ENCODE results near the gene AUTS2.
"Not testable (repeated sequence)": the region's sequence is repeated elsewhere in the genome, so short reads cannot be mapped to it uniquely, and the experiment has no call there.

AUTS2 gene

GRCh38 chr7:70634610-70635068 lies 1036.4 kb downstream of the AUTS2 start:
- no peak for DNase-seq (ENCODE audit: low read depth)

DNA sequence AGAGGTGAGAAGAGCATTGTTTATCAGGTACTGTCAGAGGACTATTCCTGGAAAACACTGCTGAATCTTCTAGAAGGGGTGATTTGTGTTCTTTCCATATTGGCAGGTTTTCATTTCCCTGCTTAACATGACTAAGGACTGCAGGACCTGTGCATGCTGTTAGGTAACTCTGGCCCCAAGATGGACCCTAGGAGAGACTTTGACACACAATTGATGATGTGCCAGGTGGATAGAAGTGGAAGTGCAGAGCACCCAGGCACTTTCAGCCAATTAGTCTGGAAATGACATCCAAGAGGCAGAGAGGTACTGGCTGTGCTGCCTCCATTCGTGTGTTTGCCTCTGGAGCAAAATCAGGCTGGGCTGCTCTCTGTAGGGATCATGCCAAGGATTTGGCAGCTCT lies 1037.4 kb downstream of the AUTS2 start:
- no peak for DNase-seq (ENCODE audit: low read depth)

GRCh38 chr7:70636169-70636568 lies 1037.9 kb downstream of the AUTS2 start:
- DNase-seq (ENCODE audit: low read depth): no peak

- DNase-seq (ENCODE audit: low read depth): no peak
These were observed 1039.5 kb downstream of the AUTS2 start for GRCh38 chr7:70637726-70638125.

DNA sequence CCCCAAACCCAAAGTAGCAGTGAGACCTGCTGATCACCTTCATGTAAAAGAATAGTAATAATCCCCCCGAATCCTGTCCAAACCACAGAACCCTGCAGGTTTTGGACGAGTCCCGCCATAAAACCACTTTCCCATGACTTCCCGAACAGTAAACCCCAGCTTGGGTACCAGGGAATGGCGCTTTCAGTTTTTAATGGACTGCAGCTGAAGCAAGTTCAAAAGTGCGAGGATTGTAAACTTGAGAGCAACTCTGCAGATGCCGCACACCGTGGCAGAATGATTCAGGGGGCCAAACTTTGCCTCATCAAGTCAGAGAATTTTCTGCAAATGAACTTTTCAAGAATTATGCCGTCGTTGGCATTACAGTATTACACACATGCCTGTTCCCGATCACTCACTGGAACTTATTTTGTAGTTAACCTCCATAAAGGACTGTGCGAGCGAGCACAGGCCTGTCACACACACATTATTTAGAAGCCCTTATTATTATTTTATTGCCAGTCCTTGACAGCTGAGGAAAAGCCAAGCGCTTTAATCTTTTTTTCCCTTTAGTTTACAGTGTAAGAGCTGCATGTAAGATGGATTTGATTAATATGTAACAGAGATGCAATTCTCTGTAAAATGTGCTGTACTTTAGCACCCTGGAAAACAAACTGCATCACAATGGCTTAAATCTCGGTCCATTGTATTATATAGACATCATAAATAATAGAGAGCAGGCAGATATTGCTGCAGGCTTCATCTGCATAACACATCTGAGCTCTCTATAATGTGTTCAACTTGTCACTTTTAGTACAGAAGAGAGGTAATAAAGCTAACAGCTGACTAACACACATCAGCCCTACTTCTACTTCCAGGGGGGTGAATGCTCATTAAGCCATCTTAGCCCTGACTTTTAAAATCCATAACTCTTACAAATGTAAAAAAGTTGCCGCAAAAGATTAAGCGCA lies 1040.2 kb downstream of the AUTS2 start:
- no peak for DNase-seq (ENCODE audit: low read depth)

- no peak for DNase-seq (ENCODE audit: low read depth)
These were observed 1042.1 kb downstream of the AUTS2 start for GRCh38 chr7:70640266-70640833.

DNA sequence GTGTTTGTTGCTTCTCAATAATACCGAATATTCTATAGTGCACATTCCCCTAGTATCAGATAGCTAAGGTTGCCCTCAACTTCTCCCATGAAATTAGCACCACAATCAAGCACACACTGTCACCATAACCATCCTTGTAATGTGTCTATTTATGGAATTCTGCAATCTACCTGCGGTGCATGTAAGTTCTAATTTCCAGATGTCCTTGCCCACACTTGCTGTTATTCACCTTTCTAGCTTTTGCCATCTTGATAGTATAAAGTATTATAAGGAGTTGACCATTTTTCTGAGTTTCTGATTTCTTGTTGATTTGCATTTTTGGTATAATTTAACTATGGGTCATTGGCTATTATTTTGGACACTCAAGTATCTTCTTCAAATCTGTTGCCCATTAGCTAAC lies 1043.6 kb downstream of the AUTS2 start:
- DNase-seq (ENCODE audit: low read depth): no peak

DNA sequence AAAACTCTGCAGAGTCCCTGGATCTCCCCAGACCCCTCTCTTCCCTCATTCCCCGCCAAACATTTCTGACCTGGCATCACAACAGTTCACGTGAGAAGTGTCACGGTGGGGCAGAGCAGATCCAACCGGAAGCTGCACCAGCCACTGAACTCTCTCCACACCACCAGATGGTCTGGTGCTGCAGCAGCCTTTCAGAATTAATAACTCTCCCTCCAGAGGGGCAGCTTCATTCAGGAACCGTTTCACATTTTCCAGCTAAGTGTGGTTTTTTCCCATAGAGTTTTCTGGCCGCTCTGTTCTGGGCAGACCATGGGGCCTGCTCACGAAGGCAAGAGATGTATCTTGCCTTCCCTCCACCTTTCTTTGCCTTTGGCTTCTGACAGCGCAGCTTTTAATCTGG lies 1047.0 kb downstream of the AUTS2 start:
- DNase-seq (ENCODE audit: low read depth): no peak

DNA sequence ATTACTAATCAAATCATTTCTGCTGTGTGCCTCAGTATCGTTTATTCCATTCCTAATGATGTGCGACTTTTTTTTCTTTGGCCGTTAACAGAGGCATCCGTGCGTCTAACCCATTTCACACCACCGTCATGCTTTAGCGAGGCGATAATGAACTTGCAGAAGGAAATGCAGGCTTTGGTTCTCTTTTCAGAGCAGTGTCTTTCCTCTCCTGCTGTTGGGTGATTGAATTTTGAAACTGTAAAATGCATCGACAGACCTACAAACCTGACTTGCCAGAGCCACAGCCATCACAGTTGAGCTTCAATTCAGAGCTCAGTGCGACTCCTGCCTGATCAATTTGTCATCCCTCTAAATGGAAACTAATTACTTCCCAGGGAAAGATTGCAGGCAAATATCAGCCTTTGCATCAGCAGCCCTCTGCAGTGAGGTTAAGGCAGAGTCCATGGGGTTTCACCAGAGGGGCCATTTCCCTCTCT lies 1047.6 kb downstream of the AUTS2 start:
- no peak for DNase-seq (ENCODE audit: low read depth)

DNA sequence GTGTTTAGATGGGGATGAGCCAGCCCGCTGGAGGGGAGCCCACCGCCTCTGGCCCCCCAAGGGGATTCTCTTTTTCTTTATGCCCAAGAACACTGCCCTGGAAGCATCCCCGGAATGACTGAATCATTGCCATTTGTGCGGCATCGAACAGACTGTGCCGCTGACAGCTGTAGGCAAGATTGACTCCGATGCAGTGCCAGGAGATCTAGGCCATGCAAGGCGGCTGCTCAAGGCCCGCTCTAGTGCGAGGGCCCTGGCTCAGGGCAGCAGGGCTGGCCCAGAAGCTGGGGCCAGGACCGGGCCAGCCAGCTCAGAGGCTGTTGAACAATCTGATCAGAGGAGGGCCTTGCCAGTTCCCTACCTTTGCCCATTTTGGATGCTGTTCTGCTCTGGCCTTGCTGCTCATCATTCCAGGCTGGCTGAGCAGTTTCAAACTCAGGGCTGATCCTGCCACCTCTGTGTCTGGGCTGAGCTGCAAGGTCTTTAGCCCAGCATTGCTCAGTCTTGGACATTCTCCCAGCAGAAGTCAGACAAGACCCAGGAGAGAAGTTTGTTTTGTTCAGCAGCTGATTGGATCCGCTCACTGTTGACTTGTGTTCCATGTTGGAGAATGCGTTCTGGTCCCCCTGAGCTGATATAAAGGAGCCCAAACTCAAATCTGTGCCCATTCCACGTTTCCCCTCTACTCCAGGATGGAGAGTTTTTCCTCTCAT lies 1048.4 kb downstream of the AUTS2 start:
- no peak for DNase-seq (ENCODE audit: low read depth)

DNA sequence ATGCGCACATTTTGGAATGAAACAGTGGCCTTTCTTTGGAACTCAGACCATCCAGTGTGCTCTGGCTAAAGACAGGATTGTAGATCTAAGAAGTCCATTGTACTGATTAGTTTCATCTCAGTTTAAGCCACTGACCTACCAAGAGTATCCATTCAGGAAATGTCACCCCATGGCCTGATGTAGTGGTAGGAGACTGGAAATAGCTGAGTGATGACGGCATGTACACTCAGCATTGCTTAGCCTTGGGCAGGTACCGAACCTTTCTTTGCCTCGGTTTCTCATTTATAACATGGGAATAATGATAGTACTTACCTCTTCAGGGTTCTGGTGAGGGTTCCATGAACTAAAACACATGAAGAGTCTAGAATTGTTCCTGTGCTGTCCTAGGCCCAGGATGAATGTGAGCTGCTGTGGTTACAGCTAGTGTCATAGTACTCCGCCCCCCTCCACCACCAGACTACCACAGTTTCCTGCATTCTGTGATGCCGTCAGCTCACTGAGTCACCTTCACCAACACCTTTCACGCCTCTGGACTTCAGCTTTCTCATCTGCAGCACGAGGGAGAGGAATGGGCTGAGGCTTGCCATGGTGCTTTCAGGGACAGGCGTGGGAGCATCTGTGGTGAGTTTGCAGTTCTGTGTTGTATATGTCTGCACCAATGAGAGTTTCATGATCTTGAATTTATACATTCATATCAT lies 1049.7 kb downstream of the AUTS2 start:
- peak; percentile 64 for DNase-seq (ENCODE audit: low read depth)

- not testable (repeated sequence) for DNase-seq (ENCODE audit: low read depth)
These were observed 1050.2 kb downstream of the AUTS2 start for GRCh38 chr7:70648499-70648861.

DNA sequence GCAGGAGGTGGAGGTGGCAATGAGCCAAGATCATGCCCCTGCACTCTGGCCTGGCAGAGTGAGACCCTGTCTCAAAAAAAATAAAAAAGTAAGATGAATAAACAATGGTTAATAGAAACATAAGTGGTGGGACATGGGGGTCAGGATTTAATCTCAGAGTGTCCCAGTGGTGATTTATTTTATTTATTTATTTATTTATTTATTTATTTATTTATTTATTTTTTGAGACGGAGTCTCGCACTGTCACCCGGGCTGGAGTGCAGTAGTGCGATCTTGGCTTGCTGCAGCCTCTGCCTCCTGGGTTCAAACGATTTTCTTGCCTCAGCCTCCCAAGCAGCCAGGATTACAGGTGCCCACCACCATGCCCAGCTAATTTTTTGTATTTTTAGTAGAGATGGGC lies 1051.0 kb downstream of the AUTS2 start:
- DNase-seq (ENCODE audit: low read depth): no peak

DNA sequence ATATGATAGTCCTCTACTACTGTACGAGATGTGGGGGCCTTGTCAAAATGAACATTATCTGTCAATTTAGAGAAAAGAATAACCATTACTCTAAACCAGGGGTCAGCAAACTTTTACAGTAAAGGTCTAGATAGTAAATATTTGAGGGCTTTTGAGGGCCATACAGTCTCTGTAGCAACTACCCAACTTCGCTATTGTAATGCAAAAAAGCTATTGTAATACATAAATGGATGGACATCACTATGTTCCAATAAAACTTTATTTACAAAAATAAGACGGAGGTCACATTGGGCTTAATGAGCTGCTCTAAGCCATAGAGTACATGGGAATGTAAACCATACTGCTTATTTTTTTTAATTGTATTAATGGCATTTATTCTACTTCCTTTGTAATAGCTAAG lies 1055.9 kb downstream of the AUTS2 start:
- DNase-seq (ENCODE audit: low read depth): no peak

DNA sequence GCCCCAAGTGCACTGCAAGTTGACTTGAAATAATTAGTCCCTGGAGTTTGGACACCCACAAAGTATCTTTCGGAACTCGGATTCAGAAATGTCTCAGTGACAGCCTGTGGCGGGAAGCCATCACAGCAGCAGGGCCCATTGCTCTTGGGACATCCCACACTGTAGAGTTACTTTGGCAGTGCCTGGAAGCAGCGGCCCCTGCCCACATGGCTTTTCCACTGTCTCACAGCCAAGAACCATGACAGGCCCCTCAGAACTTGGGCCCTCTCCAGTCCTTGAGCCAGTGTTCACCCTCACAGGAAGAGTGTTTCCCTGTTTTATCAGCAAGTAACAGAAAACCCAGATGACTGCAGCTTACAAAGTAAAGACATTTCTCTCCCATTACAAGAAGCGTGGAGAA lies 1056.7 kb downstream of the AUTS2 start:
- DNase-seq (ENCODE audit: low read depth): no peak

DNA sequence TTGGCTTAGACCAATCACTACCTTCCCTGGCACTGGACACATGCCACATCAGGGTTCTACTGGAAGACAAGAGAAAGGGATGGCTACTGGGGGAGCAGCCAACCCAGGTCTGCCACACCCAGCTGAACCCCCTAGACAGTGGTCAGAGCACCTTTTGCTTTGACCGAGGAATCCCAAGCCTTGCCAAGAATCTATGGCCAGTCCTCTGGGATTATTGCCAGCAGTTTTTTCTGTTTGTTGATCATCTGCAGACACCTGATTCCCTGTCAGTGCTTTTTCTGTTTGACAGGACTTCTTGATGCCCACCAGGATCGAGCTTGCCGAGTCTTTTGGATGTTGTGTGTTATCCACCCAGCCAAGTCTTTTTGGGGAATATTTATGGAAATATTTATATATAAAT lies 1057.4 kb downstream of the AUTS2 start:
- no peak for DNase-seq (ENCODE audit: low read depth)

- no peak for DNase-seq (ENCODE audit: low read depth)
These were observed 1059.3 kb downstream of the AUTS2 start for GRCh38 chr7:70657571-70657970.

- no peak for DNase-seq (ENCODE audit: low read depth)
These were observed 1059.8 kb downstream of the AUTS2 start for GRCh38 chr7:70657989-70658632.

DNA sequence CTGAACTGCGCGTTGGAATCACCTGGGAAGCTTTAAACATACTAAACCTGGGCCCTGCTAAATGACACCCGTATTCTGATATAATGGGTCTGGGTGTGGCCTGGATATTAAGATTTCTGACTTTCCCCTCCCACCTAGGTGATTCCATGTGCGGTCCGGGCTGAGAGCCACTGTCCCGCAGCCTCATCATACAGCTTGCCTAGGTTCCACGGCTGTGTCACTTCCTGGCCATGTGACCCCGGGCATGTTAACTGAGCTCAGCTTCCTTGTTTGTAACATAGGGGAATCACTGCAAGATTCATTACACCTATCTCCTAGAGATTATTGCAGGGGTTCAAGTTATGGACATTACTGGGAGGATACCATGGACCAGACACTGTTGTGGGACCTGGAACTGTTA lies 1061.0 kb downstream of the AUTS2 start:
- DNase-seq (ENCODE audit: low read depth): no peak

GRCh38 chr7:70660154-70660818 lies 1062.0 kb downstream of the AUTS2 start:
- DNase-seq (ENCODE audit: low read depth): no peak

DNA sequence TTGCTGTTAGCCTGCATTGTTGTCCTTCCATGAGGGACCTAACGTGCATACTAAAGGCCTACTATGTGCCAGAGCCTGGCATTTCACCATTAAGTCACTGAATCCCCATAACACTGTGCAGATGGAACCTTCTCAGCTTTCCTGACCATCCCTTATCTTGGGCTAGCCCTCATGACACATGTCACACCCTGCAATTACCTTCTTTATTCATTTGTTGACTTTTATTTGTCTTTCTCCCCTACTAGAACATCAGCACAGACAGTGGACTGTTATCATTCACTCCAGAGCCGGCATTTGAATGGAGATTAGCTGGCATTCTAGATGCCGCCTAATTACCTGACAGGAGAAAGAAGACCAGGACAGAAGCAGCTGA lies 1062.5 kb downstream of the AUTS2 start:
- DNase-seq (ENCODE audit: low read depth): no peak
